B cell (primary cell): ENCODE measurements around the gene RBM23. TPM values are rescaled to one million over a fixed set of nuclear protein-coding genes. Genes with fewer than 3 reads are reported as not detected.

Experiments used
- ATAC-seq: fragments of 200-7000 bp; cut with Tn5 transposase; one replicate; pipeline ENCODE4 v1.10.0; 2021; ENCODE audit warnings: low read depth, mild to moderate bottlenecking, moderate number of reproducible peaks, moderate library complexity
- CTCF ChIA-PET: fragments of 350-600 bp; sonication (Branson Sonifier 250); formaldehyde crosslinking; loops from one replicate; lab custom pipeline; 2021; ENCODE audit warnings: antibody characterized with exemption, inconsistent platforms; lab: Charles Lee
- POLR2A ChIA-PET: fragments of 350-600 bp; sonication (Branson Sonifier 250); formaldehyde crosslinking; loops from one replicate; lab custom pipeline; 2021; ENCODE audit warnings: antibody characterized with exemption; lab: Charles Lee
- DNase-seq: peaks from one replicate; pipeline ENCODE4 v3.0.0; 2013
- H2AFZ ChIP-seq: 2 replicates; pipeline ENCODE4 v1.6.1; 2012; ENCODE audit warnings: mild to moderate bottlenecking, low read depth, low read length; ENCODE audit not compliant: insufficient read depth, poor library complexity, severe bottlenecking
- H3K27ac ChIP-seq, 2 donors: 1 replicate in 1 of 2; 2 replicates in 1 of 2; pipeline ENCODE4 v1.5.1; 2012 to 2013; ENCODE audit warnings: low read length in 2 of 2, mild to moderate bottlenecking in 2 of 2, moderate library complexity in 1 of 2
- H3K27me3 ChIP-seq, 4 experiments: fragments of 200-600 bp in 1 of 4; sonication (generic) in 1 of 4; replicated peaks in 1 of 4; 1 replicate in 2 of 4; 2 replicates in 2 of 4; pipeline versions ENCODE4 v1.6.1 to v1.7.0; 2013 to 2016; ENCODE audit warnings: low read length in 3 of 4, mild to moderate bottlenecking in 2 of 4, mixed read lengths in 1 of 4, moderate library complexity in 1 of 4; ENCODE audit not compliant: insufficient read depth in 4 of 4, control insufficient read depth in 3 of 4; ENCODE audit errors: control extremely low read depth in 1 of 4
- H3K36me3 ChIP-seq, 2 experiments: replicated peaks in 1 of 2; 1 replicate in 1 of 2; 2 replicates in 1 of 2; pipeline versions ENCODE4 v1.6.1 to v1.7.1; 2013; ENCODE audit warnings: low read length in 1 of 2; ENCODE audit not compliant: insufficient read depth in 2 of 2, control insufficient read depth in 1 of 2; ENCODE audit errors: control extremely low read depth in 1 of 2, extremely low read depth in 1 of 2
- H3K4me1 ChIP-seq, 2 donors: fragments of 200-600 bp in 1 of 2; sonication (generic) in 1 of 2; 1 replicate in 1 of 2; 2 replicates in 1 of 2; pipeline versions ENCODE4 v1.5.1 to v1.6.1; 2013 to 2017; ENCODE audit warnings: low read length in 2 of 2; ENCODE audit not compliant: control insufficient read depth in 2 of 2, insufficient read depth in 2 of 2
- H3K4me2 ChIP-seq: replicated peaks from 2 replicates; pipeline ENCODE3; 2012; ENCODE audit warnings: mild to moderate bottlenecking, low read depth, low read length; ENCODE audit not compliant: poor library complexity, severe bottlenecking
- H3K4me3 ChIP-seq, 5 experiments: fragments of 200-600 bp in 1 of 5; sonication (generic) in 1 of 5; 1 replicate in 3 of 5; 2 replicates in 2 of 5; pipeline versions ENCODE4 v1.5.1 to v1.7.0; 2011 to 2016; ENCODE audit warnings: low read length in 4 of 5, mild to moderate bottlenecking in 4 of 5, low read depth in 2 of 5, control low read depth in 1 of 5, moderate library complexity in 1 of 5; ENCODE audit not compliant: insufficient read depth in 1 of 5; ENCODE audit errors: control extremely low read depth in 1 of 5, extremely low read depth in 1 of 5
- H3K79me2 ChIP-seq: fragments of 200-600 bp; sonication (generic); one replicate; pipeline ENCODE4 v1.6.0; 2016; ENCODE audit warnings: low read length; ENCODE audit not compliant: control insufficient read depth, insufficient read depth
- H3K9ac ChIP-seq: fragments of 200-600 bp; sonication (generic); 2 replicates; pipeline ENCODE4 v1.6.1; 2017; ENCODE audit warnings: mild to moderate bottlenecking, low read length, moderate library complexity
- H3K9me3 ChIP-seq, 3 donors: one replicate each; pipeline versions ENCODE4 v1.6.1 to v1.7.1; 2013; ENCODE audit warnings: low read length in 2 of 3; ENCODE audit not compliant: control insufficient read depth in 2 of 3, insufficient read depth in 1 of 3; ENCODE audit errors: control extremely low read depth in 1 of 3
- H4K20me1 ChIP-seq: 2 replicates; pipeline ENCODE4 v1.6.0; 2012; ENCODE audit warnings: mild to moderate bottlenecking, low read length; ENCODE audit not compliant: insufficient read depth, control insufficient read depth, poor library complexity, severe bottlenecking
- H3K27ac Mint-ChIP-seq: one replicate; pipeline ENCODE4 v1.8.0; 2021; ENCODE audit warnings: mixed read lengths
- H3K27me3 Mint-ChIP-seq: one replicate; pipeline ENCODE4 v1.8.0; 2021; ENCODE audit warnings: mixed read lengths
- H3K4me1 Mint-ChIP-seq: one replicate; pipeline ENCODE4 v1.8.0; 2021; ENCODE audit warnings: mixed read lengths
- H3K4me3 Mint-ChIP-seq: one replicate; pipeline ENCODE4 v1.8.0; 2021; ENCODE audit warnings: mixed read lengths
- H3K9me3 Mint-ChIP-seq: one replicate; pipeline ENCODE4 v1.8.0; 2022; ENCODE audit warnings: mixed read lengths; ENCODE audit not compliant: insufficient read depth
- EZH2 ChIP-seq: IDR thresholded peaks from 2 replicates; pipeline ENCODE4 v1.6.1; 2012; ENCODE audit warnings: borderline replicate concordance, low read depth, mild to moderate bottlenecking, moderate library complexity, low read length; ENCODE audit not compliant: insufficient read depth, poor library complexity, severe bottlenecking
- WGBS: methylation state at CpG from one replicate; pipeline ENCODE4 v1.1.5; 2013; ENCODE audit warnings: missing lambda C conversion rate; ENCODE audit not compliant: insufficient coverage; 5-methylcytosine and 5-hydroxymethylcytosine counted together
- intact Hi-C: fragments of 100-400 bp; cut with micrococcal nuclease; formaldehyde crosslinking; loops from one replicate; pipeline ENCODE4 v1.10.0; 2022
- polyA plus RNA-seq: library from polyadenylated mRNA; depleted of rRNA; stranded (reverse); fragments of >200 nt; gene quantifications from 2 replicates; pipeline ENCODE4 v1.2.3, GENCODE V29; 2012
- total RNA-seq, 2 donors: library from RNA; stranded (reverse); fragments of 120-200 nt in 1 of 2; gene quantifications; 1 replicate in 1 of 2; 2 replicates in 1 of 2; pipeline versions ENCODE4 v1.2.3 to v1.2.4, GENCODE V29; 2013 to 2022
- TF ChIP-seq, protein P1 (sequence below): fragments of 200-600 bp; IDR thresholded peaks from one replicate; pipeline ENCODE4 v1.8.0; 2022; ENCODE audit warnings: antibody characterized with exemption, mild to moderate bottlenecking

RBM23 gene
- total and polyA plus RNA-seq, 2 donors (not counting 1 experiment from before 2014, with no cell fraction given) = 60.7 to 165 TPM

DNA sequence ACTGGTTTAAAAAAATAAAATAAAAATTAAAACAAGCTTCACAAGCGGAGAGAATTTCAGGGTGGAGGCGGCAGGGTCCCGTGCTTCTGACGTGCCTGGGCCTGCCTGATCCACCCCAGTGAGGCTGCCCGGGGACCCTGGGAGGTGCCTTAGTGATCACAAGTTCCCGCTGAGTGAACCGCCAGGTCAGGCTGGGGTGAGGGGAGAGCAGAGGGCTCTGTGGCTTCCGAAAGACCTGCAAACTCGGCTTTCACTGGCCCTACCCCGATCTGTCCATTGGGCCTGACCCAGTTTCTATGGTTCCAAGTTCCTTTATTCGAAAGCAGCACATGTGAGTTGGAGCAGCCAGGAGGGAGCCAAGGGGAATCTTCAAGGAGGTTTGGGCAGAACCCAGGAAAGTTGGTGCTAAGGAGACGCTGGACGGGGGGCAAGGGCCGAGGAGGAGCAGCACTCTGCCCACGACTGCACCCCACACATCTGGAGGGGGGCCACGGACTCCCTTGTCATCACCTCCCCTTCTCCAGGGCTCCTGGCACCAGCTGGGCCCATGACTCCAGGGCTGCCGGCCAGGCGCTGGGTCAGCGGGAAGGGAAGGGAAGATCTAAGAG lies 69.6 kb downstream of the RBM23 start:
- Histone ChIP-seq H3K79me2 (no peaks in the 10 kb centered on the region), H3K4me3 (no peak overlapping the region), H3K27me3 (peaks cover 0 to 19% (median 0%) of the 10 kb centered on the region in 4 experiments), H3K9ac (no peak overlapping the region), H2AFZ (no peak overlapping the region), H3K36me3 (no peaks in the 10 kb centered on the region), H3K4me1 (peaks cover 0 to 8% of the 10 kb centered on the region in 2 donors), H3K9me3 (no peaks in the 10 kb centered on the region), H3K27ac (no peak overlapping the region), H4K20me1 (no peaks in the 10 kb centered on the region), H3K4me2 (no peak overlapping the region)
- Mint-ChIP-seq H3K27me3 (peaks cover 10% of the 10 kb centered on the region), H3K4me3 (no peak overlapping the region), H3K9me3 (no peaks in the 10 kb centered on the region), H3K27ac (no peak overlapping the region), H3K4me1 (peaks cover 6% of the 10 kb centered on the region)
- POLR2A ChIA-PET = interaction anchor here (0.6 kb wide), 1 partner anchor 306 kb away, joined by 8 read pairs; no protein-coding TSS in a partner anchor
- no peak for TF ChIP-seq EZH2
- TF ChIP-seq, protein P1, sequence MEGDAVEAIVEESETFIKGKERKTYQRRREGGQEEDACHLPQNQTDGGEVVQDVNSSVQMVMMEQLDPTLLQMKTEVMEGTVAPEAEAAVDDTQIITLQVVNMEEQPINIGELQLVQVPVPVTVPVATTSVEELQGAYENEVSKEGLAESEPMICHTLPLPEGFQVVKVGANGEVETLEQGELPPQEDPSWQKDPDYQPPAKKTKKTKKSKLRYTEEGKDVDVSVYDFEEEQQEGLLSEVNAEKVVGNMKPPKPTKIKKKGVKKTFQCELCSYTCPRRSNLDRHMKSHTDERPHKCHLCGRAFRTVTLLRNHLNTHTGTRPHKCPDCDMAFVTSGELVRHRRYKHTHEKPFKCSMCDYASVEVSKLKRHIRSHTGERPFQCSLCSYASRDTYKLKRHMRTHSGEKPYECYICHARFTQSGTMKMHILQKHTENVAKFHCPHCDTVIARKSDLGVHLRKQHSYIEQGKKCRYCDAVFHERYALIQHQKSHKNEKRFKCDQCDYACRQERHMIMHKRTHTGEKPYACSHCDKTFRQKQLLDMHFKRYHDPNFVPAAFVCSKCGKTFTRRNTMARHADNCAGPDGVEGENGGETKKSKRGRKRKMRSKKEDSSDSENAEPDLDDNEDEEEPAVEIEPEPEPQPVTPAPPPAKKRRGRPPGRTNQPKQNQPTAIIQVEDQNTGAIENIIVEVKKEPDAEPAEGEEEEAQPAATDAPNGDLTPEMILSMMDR = no peak
- no peak for ATAC-seq
- intact Hi-C loops = no loop called here
- WGBS = 95% methylated on average over 14 of the region's 19 CpGs
- DNase-seq = no peak
- CTCF ChIA-PET = interaction anchor here (0.8 to 12.0 kb wide), 10 partner anchors 10 to 360 kb away, joined by 3 to 207 read pairs (median 34); partner anchors contain the start of genes MMP14, MRPL52 and OXA1L
